ENCODE measurements around the gene ITPR1. TPM values are rescaled to one million over a fixed set of nuclear protein-coding genes. Genes with fewer than 3 reads are reported as not detected.

Gene ITPR1
- total and polyA plus RNA-seq, 2 experiments from 2014 or later, result 1.4 to 2.5 TPM

- Histone ChIP-seq H3K79me2 (ENCODE audit: insufficient read depth) (no peaks in the 10 kb centered on the region), H3K27ac (no peak overlapping the region), H3K4me1 (ENCODE audit: insufficient read depth) (peaks cover 3% of the 10 kb centered on the region; the same call in 1 of the 2 replicates), H3K4me3 (no peak overlapping the region), H3K9me3 (ENCODE audit: low read depth) (no peaks in the 10 kb centered on the region), H3K36me3 (ENCODE audit: low read depth) (no peaks in the 10 kb centered on the region), H3K4me2 (ENCODE audit: unreplicated experiment) (no peak overlapping the region), H4K20me1 (ENCODE audit: insufficient read depth) (no peaks in the 10 kb centered on the region), H3K9ac (no peak overlapping the region), H3F3A (ENCODE audit: insufficient read depth) (no peaks in the 10 kb centered on the region), H3K9me2 (ENCODE audit: insufficient read depth) (no peaks in the 10 kb centered on the region), H2AFZ (no peak overlapping the region), H3K27me3 (replicated peaks; ENCODE audit: insufficient read depth) (no peaks in the 10 kb centered on the region)
- 86 to 93% methylated on average over 7 of the region's 7 CpGs for WGBS, 2 experiments (ENCODE audit: low coverage in 1 of 2, low lambda C conversion rate in 2 of 2, missing lambda C conversion rate in 2 of 2)
- TF ChIP-seq EZH2 (IDR thresholded peaks at IDR 0.05; ENCODE audit: insufficient read depth, poor library complexity, severe bottlenecking) (no peak), EZH2phosphoT487 (IDR thresholded peaks at IDR 0.05; ENCODE audit: insufficient read depth, low read depth) (no peak)
- no peak for DNase-seq
- in situ Hi-C loops (cut with MboI), result no loop called here
Observed at GRCh38 chr3:4805662-4806061, 312.5 kb downstream of the ITPR1 start.

GRCh38 chr3:4806535-4807108, 313.5 kb downstream of the ITPR1 start:
- no peaks in the 10 kb centered on the region for H3K79me2 ChIP-seq (ENCODE audit: insufficient read depth)
- H3K9me3 ChIP-seq (ENCODE audit: low read depth), result no peaks in the 10 kb centered on the region
- no peak for TF ChIP-seq EZH2 (IDR thresholded peaks at IDR 0.05; ENCODE audit: insufficient read depth, poor library complexity, severe bottlenecking)
- no peak for TF ChIP-seq EZH2phosphoT487 (IDR thresholded peaks at IDR 0.05; ENCODE audit: insufficient read depth, low read depth)
- no peak overlapping the region for H3K4me2 ChIP-seq (ENCODE audit: unreplicated experiment)
- no peaks in the 10 kb centered on the region for H3K27me3 ChIP-seq (replicated peaks; ENCODE audit: insufficient read depth)
- DNase-seq, result no peak
- H3K9me2 ChIP-seq (ENCODE audit: insufficient read depth), result no peaks in the 10 kb centered on the region
- H4K20me1 ChIP-seq (ENCODE audit: insufficient read depth), result no peaks in the 10 kb centered on the region
- no peak overlapping the region for H2AFZ ChIP-seq
- no peak overlapping the region for H3K4me3 ChIP-seq
- no peak overlapping the region for H3K9ac ChIP-seq
- no peaks in the 10 kb centered on the region for H3K36me3 ChIP-seq (ENCODE audit: low read depth)
- H3F3A ChIP-seq (ENCODE audit: insufficient read depth), result no peaks in the 10 kb centered on the region
- no peak overlapping the region for H3K27ac ChIP-seq
- in situ Hi-C loops (cut with MboI), result no loop called here
- peaks cover 3% of the 10 kb centered on the region; the same call in 1 of the 2 replicates for H3K4me1 ChIP-seq (ENCODE audit: insufficient read depth)
- 86 to 87% methylated on average over 6 of the region's 6 CpGs for WGBS, 2 experiments (ENCODE audit: low coverage in 1 of 2, low lambda C conversion rate in 2 of 2, missing lambda C conversion rate in 2 of 2)

GRCh38 chr3:4807381-4808280, 314.5 kb downstream of the ITPR1 start:
- Histone ChIP-seq H4K20me1 (ENCODE audit: insufficient read depth) (no peaks in the 10 kb centered on the region), H3K9ac (no peak overlapping the region), H3K4me1 (ENCODE audit: insufficient read depth) (peaks cover 3% of the 10 kb centered on the region; the same call in 1 of the 2 replicates), H3K9me2 (ENCODE audit: insufficient read depth) (no peaks in the 10 kb centered on the region), H2AFZ (no peak overlapping the region), H3K36me3 (ENCODE audit: low read depth) (no peaks in the 10 kb centered on the region), H3K4me3 (no peak overlapping the region), H3K79me2 (ENCODE audit: insufficient read depth) (no peaks in the 10 kb centered on the region), H3K27me3 (replicated peaks; ENCODE audit: insufficient read depth) (no peaks in the 10 kb centered on the region), H3K27ac (no peak overlapping the region), H3F3A (ENCODE audit: insufficient read depth) (no peaks in the 10 kb centered on the region), H3K9me3 (ENCODE audit: low read depth) (no peaks in the 10 kb centered on the region), H3K4me2 (ENCODE audit: unreplicated experiment) (no peak overlapping the region)
- TF ChIP-seq EZH2phosphoT487 (IDR thresholded peaks at IDR 0.05; ENCODE audit: insufficient read depth, low read depth) (no peak), EZH2 (IDR thresholded peaks at IDR 0.05; ENCODE audit: insufficient read depth, poor library complexity, severe bottlenecking) (no peak)
- 84 to 88% methylated on average over 13 of the region's 13 CpGs for WGBS, 2 experiments (ENCODE audit: low coverage in 1 of 2, low lambda C conversion rate in 2 of 2, missing lambda C conversion rate in 2 of 2)
- DNase-seq, result no peak
- in situ Hi-C loops (cut with MboI), result no loop called here

- Histone ChIP-seq H3K4me3 (no peak overlapping the region), H3K4me2 (ENCODE audit: unreplicated experiment) (no peak overlapping the region), H3K9me2 (ENCODE audit: insufficient read depth) (no peaks in the 10 kb centered on the region), H3K36me3 (ENCODE audit: low read depth) (no peaks in the 10 kb centered on the region), H4K20me1 (ENCODE audit: insufficient read depth) (no peaks in the 10 kb centered on the region), H3K9ac (no peak overlapping the region), H3K27me3 (replicated peaks; ENCODE audit: insufficient read depth) (no peaks in the 10 kb centered on the region), H3K9me3 (ENCODE audit: low read depth) (no peaks in the 10 kb centered on the region), H3F3A (ENCODE audit: insufficient read depth) (no peaks in the 10 kb centered on the region), H3K4me1 (ENCODE audit: insufficient read depth) (peaks cover 3% of the 10 kb centered on the region; the same call in 1 of the 2 replicates), H2AFZ (no peak overlapping the region), H3K27ac (no peak overlapping the region), H3K79me2 (ENCODE audit: insufficient read depth) (no peaks in the 10 kb centered on the region)
- in situ Hi-C loops (cut with MboI), result no loop called here
- no peak for DNase-seq
- WGBS, 2 experiments (ENCODE audit: low coverage in 1 of 2, low lambda C conversion rate in 2 of 2, missing lambda C conversion rate in 2 of 2), result 87 to 92% methylated on average over 4 of the region's 4 CpGs
- TF ChIP-seq EZH2phosphoT487 (IDR thresholded peaks at IDR 0.05; ENCODE audit: insufficient read depth, low read depth) (no peak), EZH2 (IDR thresholded peaks at IDR 0.05; ENCODE audit: insufficient read depth, poor library complexity, severe bottlenecking) (no peak)
Observed at GRCh38 chr3:4808637-4809036, 315.5 kb downstream of the ITPR1 start.
